ENCODE measurements around the gene MARCHF6. TPM values are rescaled to one million over a fixed set of nuclear protein-coding genes. Genes with fewer than 3 reads are reported as not detected.

MARCHF6 gene
- total and polyA plus RNA-seq, 10 donors: 62.0 to 168 (median 112) TPM

GRCh38 chr5:10331341-10331796, 22.1 kb upstream of the MARCHF6 start:
- no peak overlapping the region for H3K4me3 ChIP-seq
- DNase-seq: no peak
- 67 to 83% (median 76%) methylated on average over 7 of the region's 7 CpGs for WGBS, 5 donors
- no peaks in the 10 kb centered on the region for H3K9me3 ChIP-seq
- no peaks in the 10 kb centered on the region for H3K36me3 ChIP-seq
- peaks cover 3 to 20% (median 18%) of the 10 kb centered on the region in 6 donors for H3K4me1 ChIP-seq
- H3K27me3 ChIP-seq (replicated peaks in 1 of 7): peaks cover 0 to 30% (median 19%) of the 10 kb centered on the region in 7 donors
- intact Hi-C loops (cut with DNase I; ENCODE audit: low total_unique reads): no loop called here
- no peak for TF ChIP-seq POLR2A (IDR thresholded peaks at IDR 0.05)
- no peak for TF ChIP-seq CTCF (IDR thresholded peaks at IDR 0.05 in 8 of 11, conservative IDR thresholded peaks at IDR 0.05 in 3 of 11)
- H3K27ac ChIP-seq: no peak overlapping the region

GRCh38 chr5:10332301-10332700, 21.2 kb upstream of the MARCHF6 start:
- 78 to 91% (median 85%) methylated on average over 5 of the region's 5 CpGs for WGBS, 5 donors

GRCh38 chr5:10333154-10334006, 20.1 kb upstream of the MARCHF6 start:
- Histone ChIP-seq H3K9me3 (no peaks in the 10 kb centered on the region), H3K27ac (no peak overlapping the region), H3K4me3 (peak overlapping the region; percentile 40 to 77 (median 49)), H3K4me1 (peaks cover 3 to 20% (median 18%) of the 10 kb centered on the region in 6 donors), H3K27me3 (replicated peaks in 1 of 7) (peaks cover 0 to 30% (median 19%) of the 10 kb centered on the region in 7 donors), H3K36me3 (no peaks in the 10 kb centered on the region)
- intact Hi-C loops (cut with DNase I; ENCODE audit: low total_unique reads): no loop called here
- DNase-seq: peak; percentile 86
- WGBS, 5 donors: 2 to 5% (median 4%) methylated on average over 52 to 81 of the region's 81 CpGs
- peak in 4 of 11 experiments; percentile 17 to 32 (median 22) for TF ChIP-seq CTCF (IDR thresholded peaks at IDR 0.05 in 8 of 11, conservative IDR thresholded peaks at IDR 0.05 in 3 of 11)
- no peak for TF ChIP-seq POLR2A (IDR thresholded peaks at IDR 0.05)
- TF ChIP-seq POLR2AphosphoS5 (IDR thresholded peaks at IDR 0.05): peak in 2 of 3 donors; percentile 25 to 49

More at GRCh38 chr5:10332301-10332700, 21.2 kb upstream of the MARCHF6 start:
- TF ChIP-seq POLR2AphosphoS5 (IDR thresholded peaks at IDR 0.05) (no peak), CTCF (IDR thresholded peaks at IDR 0.05 in 8 of 11, conservative IDR thresholded peaks at IDR 0.05 in 3 of 11) (no peak), POLR2A (IDR thresholded peaks at IDR 0.05) (no peak)
- no peaks in the 10 kb centered on the region for H3K36me3 ChIP-seq
- H3K9me3 ChIP-seq: no peaks in the 10 kb centered on the region
- DNase-seq: no peak
- H3K4me1 ChIP-seq: peaks cover 3 to 20% (median 18%) of the 10 kb centered on the region in 6 donors
- H3K4me3 ChIP-seq: no peak overlapping the region
- peaks cover 0 to 30% (median 19%) of the 10 kb centered on the region in 7 donors for H3K27me3 ChIP-seq (replicated peaks in 1 of 7)
- no peak overlapping the region for H3K27ac ChIP-seq
- intact Hi-C loops (cut with DNase I; ENCODE audit: low total_unique reads): no loop called here

- TF ChIP-seq CTCF (IDR thresholded peaks at IDR 0.05 in 8 of 11, conservative IDR thresholded peaks at IDR 0.05 in 3 of 11) (no peak), POLR2A (IDR thresholded peaks at IDR 0.05) (no peak), POLR2AphosphoS5 (IDR thresholded peaks at IDR 0.05) (no peak)
- intact Hi-C loops (cut with DNase I; ENCODE audit: low total_unique reads): no loop called here
- Histone ChIP-seq H3K4me1 (peaks cover 3 to 20% (median 18%) of the 10 kb centered on the region in 6 donors), H3K36me3 (no peaks in the 10 kb centered on the region), H3K27ac (no peak overlapping the region), H3K9me3 (no peaks in the 10 kb centered on the region), H3K27me3 (replicated peaks in 1 of 7) (peaks cover 0 to 30% (median 19%) of the 10 kb centered on the region in 7 donors), H3K4me3 (no peak overlapping the region)
- no peak for DNase-seq
- WGBS, 5 donors: 45 to 60% (median 57%) methylated on average over 5 of the region's 5 CpGs
Measured at GRCh38 chr5:10334831-10335230, 18.7 kb upstream of the MARCHF6 start.
